GM18873 (cell line): ENCODE measurements around the gene SKI.
A peak's percentile ranks its signal among the peaks of the same experiment; 100 is the strongest.
"Not testable (repeated sequence)": the region's sequence is repeated elsewhere in the genome, so short reads cannot be mapped to it uniquely, and the experiment has no call there.

Experiments
- ATAC-seq: cut with Tn5 transposase; IDR thresholded peaks from one replicate; pipeline ENCODE4 v1.9.1; 2021; ENCODE audit warnings: mild to moderate bottlenecking, moderate library complexity, moderate number of reproducible peaks; ENCODE audit not compliant: unreplicated experiment, low FRiP score

SKI gene

DNA sequence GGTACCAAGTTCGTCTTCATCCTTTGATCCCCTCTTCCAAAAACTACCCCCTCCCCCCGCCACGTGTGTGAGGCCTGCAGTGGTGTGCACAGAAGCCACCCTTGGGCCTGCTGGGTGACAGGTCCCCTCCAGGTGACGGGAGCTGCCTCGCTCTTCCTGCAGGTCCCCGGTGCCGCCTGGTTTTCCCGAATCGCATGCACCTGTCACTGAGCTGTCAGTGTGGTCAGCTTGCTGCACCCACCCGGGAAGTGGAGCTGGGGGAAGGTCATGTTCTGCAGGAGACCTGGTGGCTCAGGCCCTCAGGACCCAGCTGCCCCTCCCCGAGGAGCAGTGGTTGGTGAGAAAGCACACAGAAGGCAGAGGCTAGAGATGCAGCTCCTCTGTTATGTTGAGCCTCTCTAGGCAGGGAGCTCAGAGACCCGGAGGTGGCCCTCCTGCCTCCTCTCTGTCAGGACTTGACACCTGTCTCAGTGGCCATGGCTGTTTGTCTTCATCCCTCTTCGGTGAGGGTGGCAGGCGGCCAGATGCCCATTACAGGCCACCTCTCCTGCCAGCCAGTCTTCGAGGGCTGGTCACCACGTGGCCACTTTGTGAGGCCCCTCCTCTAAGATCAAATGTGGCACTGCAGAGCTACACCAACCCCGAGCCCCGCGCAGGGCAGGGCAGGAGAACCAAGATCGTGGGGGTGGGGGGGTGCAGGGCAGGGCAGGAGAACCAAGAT, 60.9 kb downstream of the SKI start:
- ATAC-seq: no peak

DNA sequence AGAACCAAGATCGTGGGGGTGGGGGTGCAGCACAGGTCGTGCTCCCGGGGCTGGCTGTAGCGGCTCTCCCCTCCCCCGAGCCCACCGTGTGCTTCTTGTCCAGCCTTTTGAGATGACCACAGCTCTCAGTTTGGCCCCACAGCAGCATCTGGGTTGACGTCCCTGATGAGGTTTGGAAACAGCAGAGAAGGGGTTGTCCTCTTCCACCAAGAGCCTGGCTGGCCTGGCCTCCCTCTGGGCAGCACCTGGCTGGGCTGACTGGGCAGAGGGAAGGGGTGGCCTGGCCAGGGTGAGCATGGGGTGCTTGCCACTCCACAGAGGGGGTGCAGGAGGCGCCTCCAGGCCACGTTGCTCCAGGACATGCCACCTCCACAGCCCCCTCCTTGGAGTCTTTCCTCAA, 61.5 kb downstream of the SKI start:
- ATAC-seq: no peak

DNA sequence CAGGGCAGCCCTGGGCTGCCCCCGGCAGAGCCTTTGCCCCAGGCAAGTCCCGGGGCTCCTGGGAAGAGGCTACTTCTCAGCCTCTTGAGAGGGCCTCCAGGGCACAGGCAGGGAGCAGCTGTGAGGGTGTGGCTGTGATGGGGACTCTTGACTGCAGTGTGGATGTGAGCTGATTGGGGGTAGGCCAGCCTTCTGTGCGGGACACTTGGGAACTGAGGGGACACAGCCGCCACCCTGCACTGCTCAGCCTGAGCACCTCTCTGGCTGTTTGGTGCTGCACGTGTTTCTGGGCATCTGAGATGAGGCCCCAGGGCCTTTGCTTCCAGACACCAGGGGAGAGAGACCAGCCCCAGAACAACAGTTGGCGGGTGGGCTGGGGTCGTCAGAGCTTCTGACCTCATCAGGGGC, 62.1 kb downstream of the SKI start:
- no peak for ATAC-seq

DNA sequence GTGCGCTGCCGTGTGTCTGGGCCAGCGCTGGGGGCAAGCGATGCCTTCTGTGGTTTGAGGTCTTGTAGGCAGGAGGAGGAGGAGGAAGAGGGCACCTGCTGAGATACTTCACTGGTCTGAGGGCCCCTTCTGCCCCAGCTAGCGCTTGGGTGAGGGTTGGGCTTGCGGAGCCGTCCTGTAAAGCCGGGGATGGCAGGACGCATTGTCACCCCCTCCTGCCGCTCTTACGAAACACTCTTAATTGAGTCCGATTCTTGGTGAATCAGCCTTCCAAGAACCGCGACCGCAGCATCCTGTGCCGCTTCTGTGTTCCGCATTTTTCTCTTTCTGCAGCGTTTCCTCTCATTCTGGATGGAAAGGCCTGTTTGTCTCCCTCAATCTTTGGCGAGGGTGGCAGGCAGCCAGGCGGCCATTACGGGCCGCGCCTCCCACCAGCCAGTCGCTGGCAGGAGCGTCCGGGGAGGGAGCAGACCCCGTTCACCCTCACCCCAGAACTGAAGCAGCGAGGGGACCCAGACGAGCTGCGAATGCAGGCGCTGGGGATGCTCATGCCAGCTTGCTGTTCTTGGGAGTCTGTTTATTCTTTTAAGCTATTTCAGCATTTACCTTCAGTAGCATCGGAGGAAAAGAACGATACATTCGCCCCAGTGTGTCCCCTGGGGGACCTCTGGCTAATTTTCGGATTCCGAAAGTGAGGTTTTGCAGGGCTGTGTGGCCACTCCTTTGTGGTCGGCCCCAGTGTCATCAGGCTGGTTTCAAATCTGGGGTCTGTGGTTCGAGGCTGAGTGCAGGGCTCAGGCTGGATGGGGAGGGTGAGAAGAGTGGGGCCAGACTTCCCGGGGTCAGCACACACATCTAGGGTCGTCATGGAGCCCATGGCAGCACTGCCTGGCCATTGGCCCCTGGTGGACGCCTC, 62.7 kb downstream of the SKI start:
- ATAC-seq: no peak

DNA sequence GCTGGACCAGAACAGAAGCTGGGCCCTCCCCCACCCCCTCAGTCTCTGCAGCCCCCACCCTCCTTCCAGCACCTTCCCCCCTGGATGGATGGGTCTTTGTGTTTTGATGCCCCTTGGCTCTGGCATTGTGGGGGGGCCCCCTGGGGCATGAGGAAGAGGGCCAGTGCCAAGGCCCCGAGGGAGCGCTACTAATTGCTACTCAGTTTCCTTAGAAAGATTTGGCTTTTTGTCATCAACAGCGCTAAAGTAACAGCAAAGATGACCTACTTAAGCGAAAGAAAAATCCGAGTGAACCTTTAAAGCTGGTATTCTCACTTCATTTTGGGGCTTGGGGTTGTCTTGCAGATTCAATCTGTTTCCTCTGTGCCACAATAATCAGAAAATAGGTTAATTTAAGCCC, 63.5 kb downstream of the SKI start:
- ATAC-seq: no peak

DNA sequence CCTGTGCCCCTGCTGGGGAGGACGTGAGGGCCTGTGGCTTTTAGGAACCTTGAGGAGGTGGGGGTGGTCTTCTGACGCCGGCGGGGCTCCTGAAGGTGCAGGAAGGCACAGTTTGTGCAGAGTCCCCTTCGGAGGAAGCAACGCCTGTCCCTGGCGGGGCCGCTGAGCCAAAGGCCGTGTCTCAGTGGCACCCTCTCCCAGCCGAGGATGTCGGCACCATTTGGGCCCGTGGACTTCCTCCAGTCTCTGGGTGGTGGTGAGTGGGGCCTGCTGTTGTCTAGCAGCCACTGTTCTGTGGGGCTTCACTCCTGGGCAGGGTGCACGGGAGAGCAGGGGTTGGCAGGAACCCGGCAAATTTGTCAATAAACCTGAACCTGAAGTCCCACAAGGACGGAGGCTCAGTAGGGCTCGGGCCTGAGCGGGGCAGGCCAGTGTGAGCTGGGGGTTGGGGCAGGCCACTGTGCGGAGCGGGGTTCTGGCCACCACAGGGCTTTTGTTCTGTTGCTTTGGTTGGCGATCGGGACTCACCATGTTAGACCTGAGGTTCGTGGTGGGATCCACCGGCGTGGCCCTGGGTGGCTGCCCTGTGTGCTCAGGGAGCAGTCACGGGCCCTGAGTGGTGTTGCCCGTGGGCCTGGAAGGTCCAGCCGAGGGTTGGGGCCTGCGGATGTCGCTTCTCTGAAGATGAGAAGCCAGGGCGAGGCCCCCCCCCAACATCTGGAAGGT, 64.8 kb downstream of the SKI start:
- ATAC-seq: no peak

DNA sequence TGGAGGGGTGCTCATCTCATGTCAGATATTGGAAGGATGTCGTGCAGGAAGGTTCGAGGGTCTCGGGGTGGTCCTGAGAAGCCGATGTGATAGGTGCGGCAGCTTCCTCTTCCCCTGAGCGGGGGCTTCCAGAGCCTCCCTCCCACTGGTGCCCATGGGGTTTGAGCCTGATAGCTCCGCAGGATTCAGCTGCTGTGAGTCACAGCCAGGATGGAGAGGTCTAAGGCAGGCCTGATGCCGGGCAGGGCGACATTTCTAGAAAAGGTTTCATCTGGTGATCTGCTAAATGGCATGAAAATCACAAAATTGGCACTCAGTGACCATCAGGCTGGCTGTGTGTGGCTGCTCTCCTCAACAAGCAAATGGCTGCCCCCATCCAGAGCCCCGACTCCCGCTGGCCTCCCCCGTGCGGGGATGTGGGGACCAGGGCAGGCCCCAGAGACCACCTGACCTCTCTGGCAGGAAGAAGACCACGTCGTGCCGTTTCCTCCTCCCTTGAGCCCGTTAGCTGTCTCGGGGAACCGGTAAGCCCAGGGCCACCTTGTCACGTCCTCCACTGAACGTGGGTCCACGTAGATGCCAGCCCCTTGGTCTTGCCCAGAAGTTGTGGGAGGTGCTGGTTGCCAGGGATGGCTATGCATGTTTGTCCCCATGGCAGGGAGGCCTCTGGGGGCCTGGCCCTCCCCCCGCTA, 66.1 kb downstream of the SKI start:
- ATAC-seq: no peak

DNA sequence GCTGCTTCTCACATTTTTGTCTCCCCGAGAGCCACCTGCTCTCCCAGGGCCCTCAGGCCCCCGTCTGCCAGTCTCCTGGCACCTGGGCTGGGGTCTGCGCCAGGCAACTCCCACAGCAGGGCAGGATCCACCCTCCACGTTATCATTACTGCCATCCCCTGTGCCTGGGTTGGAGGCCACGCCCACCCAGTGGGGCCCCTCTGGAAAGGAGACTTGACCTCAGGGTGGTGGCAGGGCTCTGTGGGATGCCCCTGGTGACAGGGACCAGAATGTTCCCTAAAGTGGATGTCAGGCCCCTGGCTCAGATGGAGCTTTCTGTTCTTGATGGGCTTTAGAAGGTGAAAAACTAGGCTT, 66.6 kb downstream of the SKI start:
- no peak for ATAC-seq

DNA sequence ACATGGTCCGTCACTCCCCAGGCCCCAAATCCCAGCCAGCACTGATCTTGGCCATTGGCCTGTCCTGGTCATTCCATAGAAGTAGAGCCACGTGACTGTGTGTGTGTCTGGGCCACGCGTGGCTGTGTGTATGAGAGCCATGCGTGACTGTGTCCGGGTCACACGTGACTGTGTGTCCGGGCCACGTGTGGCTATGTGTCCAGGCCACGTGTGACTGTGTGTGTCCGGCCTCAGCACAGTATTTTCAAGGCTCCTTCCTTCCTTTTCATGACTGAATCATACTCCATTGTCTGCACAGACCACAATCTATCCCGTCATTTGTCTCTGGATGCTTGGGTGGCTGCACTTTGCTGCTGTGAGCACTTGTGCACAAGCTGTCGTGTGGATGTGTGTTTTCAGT, 67.4 kb downstream of the SKI start:
- no peak for ATAC-seq

DNA sequence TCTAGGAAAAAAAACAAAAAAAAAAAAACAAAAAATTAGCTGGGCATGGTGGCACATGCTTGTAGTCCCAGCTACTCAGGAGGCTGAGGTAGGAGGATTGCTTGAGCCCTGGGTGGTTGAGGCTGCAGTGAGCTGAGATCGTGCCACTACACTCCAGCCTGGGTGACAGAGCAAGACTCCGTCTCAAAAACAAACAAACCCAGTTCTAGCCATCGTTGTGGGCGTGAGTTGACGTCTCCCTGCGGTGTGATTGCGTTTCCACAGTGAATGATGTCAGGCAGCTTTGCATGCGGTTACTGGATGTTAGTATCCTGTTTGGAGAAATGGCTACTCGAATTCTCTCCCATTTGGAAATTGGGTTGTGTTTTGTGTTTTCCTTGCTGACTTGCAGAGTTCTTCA, 68.1 kb downstream of the SKI start:
- not testable (repeated sequence) for ATAC-seq

DNA sequence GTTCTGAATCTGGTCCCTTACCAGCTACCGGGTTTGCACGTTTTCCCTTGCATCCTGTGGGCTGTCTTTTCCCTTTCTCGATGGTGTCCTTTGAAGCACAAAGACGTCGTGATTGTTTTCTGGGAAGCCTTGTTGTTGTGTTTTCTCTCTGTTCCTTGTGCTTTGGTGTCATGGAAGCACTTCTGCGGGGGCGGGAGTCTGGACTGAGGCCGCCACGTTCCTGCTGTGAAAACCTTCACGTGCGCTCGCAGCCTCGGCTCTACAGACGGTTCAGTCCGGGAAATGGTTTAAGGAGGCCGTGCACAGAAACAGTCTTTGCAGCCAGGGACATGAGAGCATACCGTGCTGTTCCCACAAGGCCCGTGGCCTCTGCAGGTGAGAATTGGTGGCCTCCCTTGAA, 68.5 kb downstream of the SKI start:
- ATAC-seq: no peak

DNA sequence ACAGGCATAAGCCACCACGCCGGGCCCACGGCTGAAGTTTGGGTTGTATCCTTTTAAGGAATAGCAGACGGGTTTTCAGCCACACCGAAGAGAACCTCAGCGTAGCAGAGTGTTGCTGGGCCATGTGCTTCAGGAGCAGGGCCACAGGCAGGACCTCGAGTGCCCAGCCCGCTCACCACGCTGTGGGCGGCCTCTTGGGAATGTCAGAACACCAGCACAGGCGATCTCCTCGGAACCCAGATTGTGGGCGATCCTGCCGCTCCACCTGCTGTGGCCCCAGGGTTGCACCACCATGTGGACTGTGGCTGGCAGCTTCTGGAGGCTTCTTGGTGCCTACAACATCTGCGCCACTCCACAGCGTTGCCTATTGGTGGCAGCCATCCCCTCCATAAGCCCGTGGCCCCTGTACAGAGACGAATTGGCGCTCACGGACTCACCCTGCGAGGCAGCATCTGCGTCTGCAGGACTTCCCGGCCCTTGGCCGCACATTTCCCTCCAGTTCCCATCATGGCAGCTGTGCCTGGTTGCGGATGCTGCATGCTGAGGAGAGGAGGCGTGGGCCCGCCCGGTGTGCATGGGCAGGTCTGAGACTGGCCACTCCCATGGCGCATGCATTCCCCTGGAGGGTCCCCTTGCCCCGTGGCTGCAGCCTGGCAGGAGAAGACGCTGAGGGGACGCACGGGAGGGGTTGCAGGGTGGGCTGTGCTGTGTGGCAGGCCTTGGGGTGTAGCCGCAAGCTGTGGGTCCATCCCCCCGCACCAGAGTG, 69.3 kb downstream of the SKI start:
- ATAC-seq: no peak

DNA sequence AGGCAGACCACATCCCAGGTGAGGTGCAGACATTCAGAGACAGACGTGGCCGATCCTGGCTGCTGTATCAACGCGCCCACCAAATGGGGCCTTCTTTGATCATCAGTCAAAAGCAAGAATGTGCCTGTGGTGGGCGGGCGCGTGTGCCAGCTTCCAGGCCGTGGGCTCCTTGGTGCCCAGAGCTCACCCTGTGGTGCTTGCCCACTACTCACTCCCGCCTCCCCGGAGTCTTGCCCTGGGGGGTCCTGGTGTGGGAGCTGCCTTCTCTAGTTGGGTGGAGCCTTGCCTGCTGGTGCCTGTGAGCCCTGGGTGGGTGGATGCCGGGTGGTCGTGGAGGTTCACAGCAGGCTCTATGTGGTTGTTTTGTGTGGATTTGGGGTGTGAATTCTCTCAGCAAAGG, 70.6 kb downstream of the SKI start:
- no peak for ATAC-seq

DNA sequence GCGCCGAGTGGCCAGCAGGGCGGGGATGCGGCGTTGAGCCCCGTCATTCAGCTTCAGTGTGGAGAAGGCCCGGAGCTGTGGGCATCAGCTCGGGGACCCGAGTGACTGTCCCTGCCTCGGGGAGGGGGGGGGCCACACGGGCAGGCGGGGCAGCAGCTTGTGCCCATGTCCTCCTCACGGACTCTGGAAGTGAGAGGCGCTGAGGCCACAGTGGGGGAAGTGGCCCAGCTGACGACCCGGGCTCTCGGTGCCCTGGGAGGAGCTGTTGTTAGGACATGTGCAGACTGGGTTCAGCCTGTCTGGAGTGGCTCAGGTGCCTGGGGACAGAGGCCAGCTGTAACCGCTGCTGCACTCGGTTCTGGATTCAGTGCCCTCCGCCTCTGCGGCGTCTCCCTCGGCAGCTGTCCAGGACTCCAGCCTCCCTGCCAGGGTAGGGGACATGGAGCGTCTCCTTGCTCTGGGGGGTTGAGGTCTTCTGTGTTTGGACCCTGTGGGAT, 71.1 kb downstream of the SKI start:
- ATAC-seq: no peak

DNA sequence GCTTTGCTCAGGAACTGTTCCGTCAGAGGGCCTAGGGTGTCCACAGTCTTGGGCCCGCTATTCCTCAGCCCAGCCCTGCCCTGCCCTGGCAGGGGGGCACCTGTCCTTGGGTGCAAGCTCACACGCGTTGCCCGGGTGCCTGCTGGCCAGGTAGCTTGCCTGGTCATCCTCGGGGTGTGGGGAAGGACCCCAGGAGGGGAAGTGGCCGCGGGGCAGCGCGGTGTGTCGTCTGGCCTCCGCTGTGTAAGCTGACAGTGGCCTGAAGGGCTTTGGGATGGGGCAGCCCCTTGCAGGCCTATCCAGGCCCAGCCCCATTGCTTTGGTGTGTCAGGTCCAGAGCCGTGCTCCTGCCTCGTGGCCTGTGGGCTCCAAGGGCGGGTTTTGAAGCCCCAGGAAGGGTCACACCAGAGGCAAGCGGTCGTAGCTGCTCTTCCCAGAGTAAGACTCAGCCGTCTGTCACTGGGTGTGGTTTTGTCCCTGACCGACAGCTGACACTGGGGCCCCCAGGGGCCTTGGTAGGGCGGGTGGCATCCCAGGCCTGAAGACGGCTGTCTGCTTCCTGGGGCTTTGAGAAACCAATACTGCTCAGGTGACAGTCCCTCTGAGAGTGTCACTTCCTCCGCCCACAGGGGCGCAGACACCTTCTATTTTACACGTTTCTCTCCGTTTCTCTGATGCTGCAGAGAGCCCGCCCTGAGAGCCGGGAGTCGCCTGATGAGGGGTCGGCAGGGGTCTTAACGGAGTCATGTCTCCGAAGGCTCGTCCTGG, 72.1 kb downstream of the SKI start:
- peak; percentile 55 for ATAC-seq

DNA sequence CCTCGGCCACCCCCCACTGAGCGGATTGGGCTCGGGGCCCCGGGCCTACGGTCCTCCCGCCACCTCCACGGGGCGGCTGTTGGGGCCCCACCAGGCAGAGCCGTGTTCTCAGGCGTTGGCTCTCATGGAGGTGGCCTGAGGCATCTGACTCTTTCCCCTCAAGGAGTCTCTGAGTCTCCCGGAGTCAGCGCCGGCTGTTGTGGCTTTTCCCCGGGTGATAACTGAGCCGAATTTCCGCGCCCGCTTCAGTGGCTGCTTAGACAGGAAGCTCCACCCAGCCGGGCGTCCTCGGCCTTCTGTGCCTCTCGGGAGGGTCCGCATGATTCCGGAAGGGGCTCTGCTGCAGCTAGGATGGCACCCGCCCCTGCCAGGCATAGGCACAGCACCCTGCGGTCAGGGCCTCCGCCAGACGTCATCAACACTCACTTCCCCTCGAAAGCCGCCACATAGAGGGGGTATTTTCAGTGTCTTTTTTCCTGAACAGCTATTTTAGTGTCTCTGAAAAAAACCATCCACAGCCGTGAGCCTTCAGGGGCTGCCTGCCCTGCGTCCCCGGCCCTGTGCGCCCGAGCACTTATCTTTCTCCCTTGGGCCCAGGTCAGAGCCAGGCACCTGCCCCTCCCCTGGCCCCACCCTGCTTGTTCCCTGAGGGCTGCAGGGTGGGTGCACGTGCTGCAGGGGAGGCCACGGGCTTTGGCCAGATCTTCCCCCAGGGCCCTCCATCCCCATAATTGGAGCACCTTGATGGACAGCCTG, 72.9 kb downstream of the SKI start:
- peak; percentile 67 for ATAC-seq

DNA sequence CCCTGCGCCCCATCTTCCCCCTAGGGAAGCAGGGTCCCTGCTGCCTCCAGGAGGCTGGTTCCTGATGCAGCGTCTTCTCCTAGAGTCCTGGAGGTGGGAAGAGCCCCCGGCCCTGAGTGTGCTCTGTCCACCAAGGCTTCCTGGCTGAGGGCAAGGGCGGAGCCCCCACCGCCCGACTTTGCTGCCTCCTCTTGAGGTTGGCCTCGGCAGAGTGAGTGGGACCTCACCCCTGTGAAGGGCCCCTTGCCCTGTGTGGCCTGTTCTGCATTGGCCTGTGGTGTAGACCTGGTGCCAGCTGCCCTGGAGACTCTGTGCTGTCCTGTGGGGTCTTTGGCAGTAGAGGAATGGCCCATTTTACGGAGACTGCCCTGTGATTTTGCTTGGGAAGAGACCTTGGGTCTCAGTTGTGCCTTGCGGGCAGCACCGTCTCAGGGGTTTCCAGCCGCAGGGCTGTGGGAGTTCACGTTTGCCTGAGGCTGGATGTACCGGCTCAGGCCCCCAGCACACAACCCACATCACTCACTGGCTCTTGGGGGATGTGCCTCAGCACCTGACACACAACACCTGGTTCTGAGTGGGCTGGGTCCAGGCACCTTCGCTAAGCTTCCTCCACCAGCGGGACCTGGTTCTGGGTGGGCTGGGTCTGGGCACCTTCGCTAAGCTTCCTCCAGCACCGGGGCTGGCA, 73.6 kb downstream of the SKI start:
- ATAC-seq: no peak
